B cell (primary cell): ENCODE data around the gene UBE2R2. TPM values are rescaled to one million over a fixed set of nuclear protein-coding genes. Genes with fewer than 3 reads are reported as not detected.
A peak's percentile ranks its signal among the peaks of the same experiment; 100 is the strongest.

Source experiments
- ATAC-seq: fragments of 200-7000 bp; cut with Tn5 transposase; one replicate; pipeline ENCODE4 v1.10.0; 2021; ENCODE audit warnings: low read depth, mild to moderate bottlenecking, moderate number of reproducible peaks, moderate library complexity
- CTCF ChIA-PET: fragments of 350-600 bp; sonication (Branson Sonifier 250); formaldehyde crosslinking; loops from one replicate; lab custom pipeline; 2021; ENCODE audit warnings: antibody characterized with exemption, inconsistent platforms; lab: Charles Lee
- POLR2A ChIA-PET: fragments of 350-600 bp; sonication (Branson Sonifier 250); formaldehyde crosslinking; loops from one replicate; lab custom pipeline; 2021; ENCODE audit warnings: antibody characterized with exemption; lab: Charles Lee
- DNase-seq: peaks from one replicate; pipeline ENCODE4 v3.0.0; 2013
- H2AFZ ChIP-seq: 2 replicates; pipeline ENCODE4 v1.6.1; 2012; ENCODE audit warnings: mild to moderate bottlenecking, low read depth, low read length; ENCODE audit not compliant: insufficient read depth, poor library complexity, severe bottlenecking
- H3K27ac ChIP-seq, 2 donors: 1 replicate in 1 of 2; 2 replicates in 1 of 2; pipeline ENCODE4 v1.5.1; 2012 to 2013; ENCODE audit warnings: low read length in 2 of 2, mild to moderate bottlenecking in 2 of 2, moderate library complexity in 1 of 2
- H3K27me3 ChIP-seq, 4 experiments: fragments of 200-600 bp in 1 of 4; sonication (generic) in 1 of 4; replicated peaks in 1 of 4; 1 replicate in 2 of 4; 2 replicates in 2 of 4; pipeline versions ENCODE4 v1.6.1 to v1.7.0; 2013 to 2016; ENCODE audit warnings: low read length in 3 of 4, mild to moderate bottlenecking in 2 of 4, mixed read lengths in 1 of 4, moderate library complexity in 1 of 4; ENCODE audit not compliant: insufficient read depth in 4 of 4, control insufficient read depth in 3 of 4; ENCODE audit errors: control extremely low read depth in 1 of 4
- H3K36me3 ChIP-seq, 2 experiments: replicated peaks in 1 of 2; 1 replicate in 1 of 2; 2 replicates in 1 of 2; pipeline versions ENCODE4 v1.6.1 to v1.7.1; 2013; ENCODE audit warnings: low read length in 1 of 2; ENCODE audit not compliant: insufficient read depth in 2 of 2, control insufficient read depth in 1 of 2; ENCODE audit errors: control extremely low read depth in 1 of 2, extremely low read depth in 1 of 2
- H3K4me1 ChIP-seq, 2 donors: fragments of 200-600 bp in 1 of 2; sonication (generic) in 1 of 2; 1 replicate in 1 of 2; 2 replicates in 1 of 2; pipeline versions ENCODE4 v1.5.1 to v1.6.1; 2013 to 2017; ENCODE audit warnings: low read length in 2 of 2; ENCODE audit not compliant: control insufficient read depth in 2 of 2, insufficient read depth in 2 of 2
- H3K4me2 ChIP-seq: replicated peaks from 2 replicates; pipeline ENCODE3; 2012; ENCODE audit warnings: mild to moderate bottlenecking, low read depth, low read length; ENCODE audit not compliant: poor library complexity, severe bottlenecking
- H3K4me3 ChIP-seq, 5 experiments: fragments of 200-600 bp in 1 of 5; sonication (generic) in 1 of 5; 1 replicate in 3 of 5; 2 replicates in 2 of 5; pipeline versions ENCODE4 v1.5.1 to v1.7.0; 2011 to 2016; ENCODE audit warnings: low read length in 4 of 5, mild to moderate bottlenecking in 4 of 5, low read depth in 2 of 5, control low read depth in 1 of 5, moderate library complexity in 1 of 5; ENCODE audit not compliant: insufficient read depth in 1 of 5; ENCODE audit errors: control extremely low read depth in 1 of 5, extremely low read depth in 1 of 5
- H3K79me2 ChIP-seq: fragments of 200-600 bp; sonication (generic); one replicate; pipeline ENCODE4 v1.6.0; 2016; ENCODE audit warnings: low read length; ENCODE audit not compliant: control insufficient read depth, insufficient read depth
- H3K9ac ChIP-seq: fragments of 200-600 bp; sonication (generic); 2 replicates; pipeline ENCODE4 v1.6.1; 2017; ENCODE audit warnings: mild to moderate bottlenecking, low read length, moderate library complexity
- H3K9me3 ChIP-seq, 3 donors: one replicate each; pipeline versions ENCODE4 v1.6.1 to v1.7.1; 2013; ENCODE audit warnings: low read length in 2 of 3; ENCODE audit not compliant: control insufficient read depth in 2 of 3, insufficient read depth in 1 of 3; ENCODE audit errors: control extremely low read depth in 1 of 3
- H4K20me1 ChIP-seq: 2 replicates; pipeline ENCODE4 v1.6.0; 2012; ENCODE audit warnings: mild to moderate bottlenecking, low read length; ENCODE audit not compliant: insufficient read depth, control insufficient read depth, poor library complexity, severe bottlenecking
- H3K27ac Mint-ChIP-seq: one replicate; pipeline ENCODE4 v1.8.0; 2021; ENCODE audit warnings: mixed read lengths
- H3K27me3 Mint-ChIP-seq: one replicate; pipeline ENCODE4 v1.8.0; 2021; ENCODE audit warnings: mixed read lengths
- H3K4me1 Mint-ChIP-seq: one replicate; pipeline ENCODE4 v1.8.0; 2021; ENCODE audit warnings: mixed read lengths
- H3K4me3 Mint-ChIP-seq: one replicate; pipeline ENCODE4 v1.8.0; 2021; ENCODE audit warnings: mixed read lengths
- H3K9me3 Mint-ChIP-seq: one replicate; pipeline ENCODE4 v1.8.0; 2022; ENCODE audit warnings: mixed read lengths; ENCODE audit not compliant: insufficient read depth
- EZH2 ChIP-seq: IDR thresholded peaks from 2 replicates; pipeline ENCODE4 v1.6.1; 2012; ENCODE audit warnings: borderline replicate concordance, low read depth, mild to moderate bottlenecking, moderate library complexity, low read length; ENCODE audit not compliant: insufficient read depth, poor library complexity, severe bottlenecking
- WGBS: methylation state at CpG from one replicate; pipeline ENCODE4 v1.1.5; 2013; ENCODE audit warnings: missing lambda C conversion rate; ENCODE audit not compliant: insufficient coverage; 5-methylcytosine and 5-hydroxymethylcytosine counted together
- intact Hi-C: fragments of 100-400 bp; cut with micrococcal nuclease; formaldehyde crosslinking; loops from one replicate; pipeline ENCODE4 v1.10.0; 2022
- polyA plus RNA-seq: library from polyadenylated mRNA; depleted of rRNA; stranded (reverse); fragments of >200 nt; gene quantifications from 2 replicates; pipeline ENCODE4 v1.2.3, GENCODE V29; 2012
- total RNA-seq, 2 donors: library from RNA; stranded (reverse); fragments of 120-200 nt in 1 of 2; gene quantifications; 1 replicate in 1 of 2; 2 replicates in 1 of 2; pipeline versions ENCODE4 v1.2.3 to v1.2.4, GENCODE V29; 2013 to 2022
- TF ChIP-seq, protein P1 (sequence below): fragments of 200-600 bp; IDR thresholded peaks from one replicate; pipeline ENCODE4 v1.8.0; 2022; ENCODE audit warnings: antibody characterized with exemption, mild to moderate bottlenecking

The UBE2R2 gene
- total and polyA plus RNA-seq, 2 donors (not counting 1 experiment from before 2014, with no cell fraction given): 18.9 to 48.8 TPM

DNA sequence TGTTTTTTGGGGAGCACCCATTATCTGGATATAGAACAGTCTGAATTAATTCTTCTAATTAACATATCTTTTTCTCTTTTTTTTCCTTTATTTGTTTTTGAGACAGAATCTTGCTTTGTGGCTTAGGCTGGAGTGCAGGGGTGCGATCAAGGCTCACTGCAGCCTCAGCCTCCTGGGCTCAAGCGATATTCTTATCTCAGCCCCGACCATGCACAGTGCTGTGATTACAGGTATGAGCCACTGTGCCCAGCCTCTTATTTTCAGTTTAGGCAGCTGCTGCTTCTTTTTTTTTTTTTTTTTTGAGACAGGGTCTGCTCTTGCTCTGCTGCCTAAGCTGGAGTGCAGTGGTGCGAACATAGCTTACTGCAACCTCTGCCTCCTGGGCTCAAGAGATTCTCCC, 20.2 kb downstream of the UBE2R2 start:
- H3K9me3 Mint-ChIP-seq: no peaks in the 10 kb centered on the region
- CTCF ChIA-PET: interaction anchor here (0.7 to 3.6 kb wide), 3 partner anchors 11 to 51 kb away, joined by 3 to 12 read pairs (median 3); no protein-coding TSS in a partner anchor
- Histone ChIP-seq H3K27me3 (no peaks in the 10 kb centered on the region), H3K9me3 (no peaks in the 10 kb centered on the region), H4K20me1 (peaks cover 72% of the 10 kb centered on the region), H3K9ac (no peak overlapping the region), H3K27ac (peak overlapping the region in 1 of 2 donors; percentile 18), H3K4me2 (no peak overlapping the region), H3K4me3 (no peak overlapping the region), H3K36me3 (no peaks in the 10 kb centered on the region), H3K79me2 (peaks cover 91% of the 10 kb centered on the region), H3K4me1 (peaks cover 16 to 19% of the 10 kb centered on the region in 2 donors), H2AFZ (no peak overlapping the region)
- ATAC-seq (no peak), DNase-seq (no peak)
- no peaks in the 10 kb centered on the region for H3K27me3 Mint-ChIP-seq
- POLR2A ChIA-PET: no interaction called here
- peaks cover 52% of the 10 kb centered on the region for H3K4me1 Mint-ChIP-seq
- 94% methylated on average over 2 of the region's 4 CpGs for WGBS
- H3K4me3 Mint-ChIP-seq: no peak overlapping the region
- no peak for TF ChIP-seq EZH2
- TF ChIP-seq, protein P1, sequence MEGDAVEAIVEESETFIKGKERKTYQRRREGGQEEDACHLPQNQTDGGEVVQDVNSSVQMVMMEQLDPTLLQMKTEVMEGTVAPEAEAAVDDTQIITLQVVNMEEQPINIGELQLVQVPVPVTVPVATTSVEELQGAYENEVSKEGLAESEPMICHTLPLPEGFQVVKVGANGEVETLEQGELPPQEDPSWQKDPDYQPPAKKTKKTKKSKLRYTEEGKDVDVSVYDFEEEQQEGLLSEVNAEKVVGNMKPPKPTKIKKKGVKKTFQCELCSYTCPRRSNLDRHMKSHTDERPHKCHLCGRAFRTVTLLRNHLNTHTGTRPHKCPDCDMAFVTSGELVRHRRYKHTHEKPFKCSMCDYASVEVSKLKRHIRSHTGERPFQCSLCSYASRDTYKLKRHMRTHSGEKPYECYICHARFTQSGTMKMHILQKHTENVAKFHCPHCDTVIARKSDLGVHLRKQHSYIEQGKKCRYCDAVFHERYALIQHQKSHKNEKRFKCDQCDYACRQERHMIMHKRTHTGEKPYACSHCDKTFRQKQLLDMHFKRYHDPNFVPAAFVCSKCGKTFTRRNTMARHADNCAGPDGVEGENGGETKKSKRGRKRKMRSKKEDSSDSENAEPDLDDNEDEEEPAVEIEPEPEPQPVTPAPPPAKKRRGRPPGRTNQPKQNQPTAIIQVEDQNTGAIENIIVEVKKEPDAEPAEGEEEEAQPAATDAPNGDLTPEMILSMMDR: no peak
- no peak overlapping the region for H3K27ac Mint-ChIP-seq
- intact Hi-C loops: no loop called here

DNA sequence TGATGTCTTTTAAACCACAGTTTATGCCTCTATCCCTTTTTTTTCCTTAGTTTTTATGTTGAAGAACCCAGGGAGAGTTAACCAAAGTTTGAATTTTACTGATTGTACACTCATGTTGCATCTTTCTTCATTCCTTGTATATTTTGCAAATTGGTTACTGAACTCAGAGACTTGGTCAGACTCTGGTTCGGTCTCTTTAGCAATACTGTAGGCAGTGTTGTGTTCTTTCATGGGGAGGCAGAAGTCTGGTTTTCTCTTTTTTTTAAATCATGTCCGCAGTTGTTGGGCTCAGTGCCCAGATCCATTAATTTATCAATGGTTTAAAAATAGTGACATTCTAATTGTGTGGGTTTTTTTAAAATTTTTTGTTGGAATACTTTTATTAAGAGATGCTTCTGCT, 23.4 kb downstream of the UBE2R2 start:
- Histone ChIP-seq H3K4me1 (peaks cover 22 to 25% of the 10 kb centered on the region in 2 donors), H3K79me2 (peaks cover 96% of the 10 kb centered on the region), H3K4me3 (no peak overlapping the region), H3K4me2 (no peak overlapping the region), H2AFZ (no peak overlapping the region), H3K9ac (no peak overlapping the region), H3K27ac (no peak overlapping the region), H4K20me1 (peaks cover 67% of the 10 kb centered on the region), H3K9me3 (peaks cover 0 to 3% (median 0%) of the 10 kb centered on the region in 3 donors), H3K36me3 (no peaks in the 10 kb centered on the region), H3K27me3 (no peaks in the 10 kb centered on the region)
- Mint-ChIP-seq H3K9me3 (no peaks in the 10 kb centered on the region), H3K27me3 (no peaks in the 10 kb centered on the region), H3K27ac (no peak overlapping the region), H3K4me1 (peaks cover 63% of the 10 kb centered on the region), H3K4me3 (no peak overlapping the region)
- WGBS: 100% methylated on average over 1 of the region's 2 CpGs
- no peak for ATAC-seq
- intact Hi-C loops: no loop called here
- ChIA-PET CTCF (interaction anchor here (0.8 to 1.0 kb wide), 2 partner anchors 10 to 26 kb away, joined by 3 read pairs; no protein-coding TSS in a partner anchor), POLR2A (no interaction called here)
- no peak for DNase-seq
- TF ChIP-seq EZH2: no peak
